NCI-H748 (cell line): ENCODE data around the gene LONRF2.
"Not testable (repeated sequence)": the region's sequence is repeated elsewhere in the genome, so short reads cannot be mapped to it uniquely, and the experiment has no call there.

ENCODE experiments used
- DNase-seq: peaks from one replicate; lab custom pipeline; 2025; ENCODE audit not compliant: unreplicated experiment; lab: John Stamatoyannopoulos, UW

The LONRF2 gene

DNA sequence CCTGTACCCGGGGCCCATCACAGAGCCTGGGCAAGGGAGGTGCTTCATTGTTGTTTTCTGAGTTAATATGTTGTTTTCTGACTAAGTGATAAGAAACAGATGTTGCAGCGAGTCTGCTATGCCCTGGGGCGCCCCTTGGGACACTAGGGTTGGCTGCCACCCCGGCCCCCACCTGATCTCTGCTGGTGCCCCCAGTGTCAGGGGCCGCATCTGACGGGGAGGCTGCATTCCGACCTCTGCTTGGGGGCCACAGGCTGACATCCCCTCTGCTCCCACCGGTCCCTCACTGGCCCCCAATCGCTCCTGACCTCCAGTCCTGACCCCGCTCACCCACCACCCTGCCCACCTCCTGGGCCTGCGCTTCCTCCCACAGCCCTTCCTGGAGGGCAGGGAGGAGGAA, 65.9 kb downstream of the LONRF2 start:
- DNase-seq = no peak

- no peak for DNase-seq
These were observed 67.6 kb downstream of the LONRF2 start for GRCh38 chr2:100254646-100255210.

GRCh38 chr2:100253786-100254185, 68.5 kb downstream of the LONRF2 start:
- no peak for DNase-seq

- DNase-seq = no peak
These were observed 69.2 kb downstream of the LONRF2 start for GRCh38 chr2:100252811-100253698.

DNA sequence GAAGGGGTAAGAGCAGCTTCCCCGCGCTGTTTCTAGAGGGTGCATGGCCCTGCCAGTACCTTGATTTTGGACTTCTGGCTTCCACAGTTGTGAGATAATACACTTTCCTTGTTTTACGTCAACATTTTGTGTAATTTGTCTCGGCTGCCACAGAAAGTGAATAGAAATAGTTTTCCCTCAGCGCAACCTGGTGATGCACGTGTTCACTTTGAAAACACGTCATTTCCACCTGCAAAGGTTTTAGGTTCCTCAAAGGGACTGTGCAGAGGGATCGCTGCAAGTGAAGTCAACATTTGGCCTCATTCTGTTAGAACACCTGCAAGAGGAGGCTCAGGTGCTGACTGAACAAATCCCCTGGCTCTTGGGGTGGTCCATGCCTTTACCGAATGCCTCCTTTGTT, 71.7 kb downstream of the LONRF2 start:
- DNase-seq = no peak

DNA sequence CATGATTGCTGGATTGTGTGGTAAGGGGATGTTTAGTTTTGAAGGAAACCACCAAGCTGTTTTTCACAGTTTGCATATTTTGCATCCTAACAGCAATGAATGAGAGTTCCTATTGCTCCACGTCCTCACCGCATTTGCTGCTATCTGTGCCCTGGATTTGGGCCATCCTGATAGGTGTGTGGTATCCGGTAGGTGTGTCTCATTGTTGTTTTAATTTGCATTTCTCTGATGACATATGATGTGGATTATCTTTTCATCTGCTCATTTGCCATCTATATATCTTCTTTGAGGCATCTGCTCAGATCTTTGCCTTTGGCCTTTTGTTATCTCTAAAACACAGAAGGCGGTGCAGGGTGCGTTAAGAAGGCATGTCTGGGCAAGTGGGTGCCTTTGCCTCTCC, 73.3 kb downstream of the LONRF2 start:
- DNase-seq = no peak

DNA sequence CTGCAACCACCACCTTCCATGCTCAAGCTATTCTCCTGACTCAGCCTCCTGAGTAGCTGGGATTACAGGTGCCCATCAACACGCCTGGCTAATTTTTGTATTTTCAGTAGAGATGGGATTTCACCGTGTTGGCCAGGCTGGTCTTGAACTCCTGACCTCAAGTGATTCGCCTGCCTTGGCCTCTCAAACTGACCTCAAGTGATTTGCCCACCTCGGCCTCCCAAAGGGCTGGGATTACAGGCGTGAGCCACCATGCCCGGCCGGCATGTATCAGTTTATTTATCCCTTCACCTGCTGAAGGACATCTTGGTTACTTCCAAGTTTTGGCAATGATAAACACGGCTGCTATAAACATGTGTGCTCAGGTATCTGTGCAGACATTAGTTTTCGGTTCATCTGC, 73.7 kb downstream of the LONRF2 start:
- DNase-seq = not testable (repeated sequence)

DNA sequence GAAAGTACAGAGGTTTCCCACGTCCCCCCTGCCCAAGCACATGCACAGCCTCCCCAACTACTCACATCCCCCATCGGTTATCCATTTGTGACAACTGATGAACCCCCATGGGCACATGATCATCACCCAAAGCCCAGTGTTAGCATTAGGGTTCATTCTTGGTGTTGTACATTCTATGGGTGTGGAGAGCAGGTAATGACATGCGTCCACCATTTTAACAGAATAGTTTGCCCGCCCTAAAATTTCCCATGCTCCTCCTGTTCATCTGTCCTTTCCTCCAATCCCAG, 74.3 kb downstream of the LONRF2 start:
- DNase-seq = no peak

DNA sequence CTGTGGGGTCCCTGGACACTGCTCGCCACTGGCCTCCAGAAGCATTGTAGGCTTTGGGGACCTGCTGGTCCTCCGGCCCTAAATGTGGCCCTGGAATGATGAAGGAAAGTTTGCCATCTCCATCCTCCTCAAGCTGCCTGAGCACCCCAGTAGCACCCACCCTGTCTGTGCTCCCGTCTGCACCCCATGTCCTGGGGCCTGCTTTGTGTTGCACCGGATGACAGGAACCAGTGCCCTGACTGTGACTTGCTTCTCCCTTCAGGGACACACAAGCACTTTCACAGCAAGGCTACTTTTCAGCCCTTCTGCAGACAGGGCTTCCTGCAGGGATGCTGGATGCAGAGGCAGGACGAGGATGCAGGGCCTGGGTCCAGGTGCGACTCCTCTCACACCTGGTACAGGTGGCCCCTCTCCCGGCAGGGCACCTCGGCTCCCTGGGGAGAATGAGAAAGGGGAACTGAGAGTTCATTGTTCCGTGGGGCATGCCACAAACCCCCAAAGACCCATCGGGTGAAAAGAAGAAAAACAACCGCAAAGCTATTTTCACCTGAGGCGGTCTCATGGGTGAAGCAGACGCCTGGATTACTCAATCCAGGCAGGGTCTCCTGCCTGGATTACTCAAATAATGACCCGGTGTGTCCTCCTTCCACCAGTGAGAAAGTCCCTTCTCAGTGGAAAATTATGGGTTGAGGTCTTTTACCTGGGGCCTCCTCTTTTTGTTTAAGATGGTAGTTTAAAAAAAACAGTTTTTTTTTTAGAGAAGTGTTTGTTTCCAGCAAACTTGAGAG, 74.9 kb downstream of the LONRF2 start:
- DNase-seq = peak; percentile 16

- peak; percentile 4 for DNase-seq
These were observed 75.8 kb downstream of the LONRF2 start for GRCh38 chr2:100246163-100247145.

GRCh38 chr2:100245681-100246080, 76.6 kb downstream of the LONRF2 start:
- DNase-seq = no peak

DNA sequence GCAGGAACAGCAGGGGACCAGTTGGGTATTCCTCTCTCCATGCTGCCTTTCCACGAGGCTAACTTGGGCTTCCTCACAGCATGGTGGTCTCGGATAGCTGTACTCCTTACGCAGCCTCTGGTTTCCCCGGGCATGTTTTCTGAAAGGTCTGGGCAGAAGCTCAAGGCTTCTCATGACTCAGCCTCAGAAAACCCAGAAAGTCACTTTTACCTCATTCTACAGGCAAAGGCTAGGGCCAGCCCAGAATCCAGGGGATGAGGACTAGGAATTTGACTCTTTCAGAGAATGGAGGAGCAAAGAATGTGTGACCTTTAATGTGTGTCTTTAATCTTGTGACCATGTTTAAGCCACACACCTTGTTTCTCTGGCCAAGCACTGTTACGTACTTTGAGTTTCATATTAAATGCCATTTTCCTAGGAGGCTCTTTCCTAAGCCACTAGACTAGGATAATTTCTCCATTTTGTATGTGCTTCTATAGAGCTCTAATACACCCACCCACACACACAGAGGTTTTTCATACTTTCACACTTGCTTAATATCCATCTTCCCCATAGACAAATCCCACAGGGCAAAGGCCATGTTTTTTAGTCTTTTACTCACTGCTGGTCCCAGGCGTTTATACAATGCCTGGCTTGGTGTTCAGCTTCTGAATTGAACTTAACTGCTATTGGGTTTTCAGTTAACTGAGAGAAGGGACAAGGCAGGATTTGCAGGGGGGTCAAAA, 77.3 kb downstream of the LONRF2 start:
- DNase-seq = no peak

DNA sequence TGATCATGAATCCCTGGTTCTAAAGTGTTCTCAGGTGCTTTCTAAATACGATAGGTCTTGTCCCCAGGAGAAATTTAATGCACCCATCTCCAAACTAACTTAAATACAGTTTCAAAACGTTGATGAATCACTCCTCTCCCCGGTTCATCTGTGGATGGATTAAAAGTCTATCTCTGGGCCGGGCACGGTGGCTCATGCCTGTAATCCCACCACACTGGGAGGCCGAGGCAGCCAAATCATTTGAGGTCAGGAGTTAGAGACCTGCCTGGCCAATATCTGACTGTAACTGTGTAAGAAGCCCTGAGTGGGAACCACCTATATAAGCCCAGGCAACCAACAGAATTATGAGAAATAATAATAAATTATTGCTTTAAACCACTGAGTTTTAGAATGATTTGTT, 78.7 kb downstream of the LONRF2 start:
- DNase-seq = no peak

- peak; percentile 55 for DNase-seq
These were observed 79.2 kb downstream of the LONRF2 start for GRCh38 chr2:100242891-100243619.

- DNase-seq = no peak
These were observed 79.8 kb downstream of the LONRF2 start for GRCh38 chr2:100242476-100242875.

DNA sequence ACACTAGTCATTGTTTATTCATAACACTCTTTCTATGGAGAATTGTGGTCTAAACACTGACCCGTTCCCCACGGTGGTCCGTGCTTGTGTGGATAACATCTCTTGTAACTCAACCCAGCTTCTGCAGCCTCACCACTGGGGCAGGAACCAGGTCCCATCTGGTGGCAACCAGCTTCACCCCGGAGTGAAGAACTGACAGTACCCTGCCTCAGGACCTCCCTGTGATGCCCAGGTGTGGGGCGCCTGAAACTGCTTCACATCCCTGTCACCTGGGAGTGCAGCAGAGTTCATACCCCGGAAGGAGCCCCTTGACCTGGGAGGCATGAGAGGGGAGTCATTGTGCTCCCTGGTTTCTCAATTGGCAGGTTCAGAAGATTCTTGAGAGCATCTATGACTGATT, 81.1 kb downstream of the LONRF2 start:
- no peak for DNase-seq

DNA sequence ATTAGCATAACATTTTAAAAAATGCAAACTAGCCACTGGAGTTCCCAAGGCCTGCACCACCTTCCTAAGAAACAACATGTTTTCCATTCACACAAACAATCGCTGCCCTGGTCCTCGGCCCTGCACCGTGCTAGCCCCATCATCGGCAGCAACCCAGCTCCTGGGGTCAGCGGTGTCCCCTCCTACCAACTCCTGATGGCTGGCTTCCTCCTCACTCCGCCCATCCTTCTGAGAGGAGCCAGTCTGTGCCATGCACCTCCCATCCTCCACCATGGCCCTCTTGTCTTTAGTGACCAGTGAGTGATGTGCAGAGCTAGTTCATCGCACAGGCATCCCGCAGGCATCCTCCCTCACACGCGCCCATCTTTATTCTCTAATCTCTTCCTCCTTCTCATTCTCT, 81.9 kb downstream of the LONRF2 start:
- DNase-seq = no peak

DNA sequence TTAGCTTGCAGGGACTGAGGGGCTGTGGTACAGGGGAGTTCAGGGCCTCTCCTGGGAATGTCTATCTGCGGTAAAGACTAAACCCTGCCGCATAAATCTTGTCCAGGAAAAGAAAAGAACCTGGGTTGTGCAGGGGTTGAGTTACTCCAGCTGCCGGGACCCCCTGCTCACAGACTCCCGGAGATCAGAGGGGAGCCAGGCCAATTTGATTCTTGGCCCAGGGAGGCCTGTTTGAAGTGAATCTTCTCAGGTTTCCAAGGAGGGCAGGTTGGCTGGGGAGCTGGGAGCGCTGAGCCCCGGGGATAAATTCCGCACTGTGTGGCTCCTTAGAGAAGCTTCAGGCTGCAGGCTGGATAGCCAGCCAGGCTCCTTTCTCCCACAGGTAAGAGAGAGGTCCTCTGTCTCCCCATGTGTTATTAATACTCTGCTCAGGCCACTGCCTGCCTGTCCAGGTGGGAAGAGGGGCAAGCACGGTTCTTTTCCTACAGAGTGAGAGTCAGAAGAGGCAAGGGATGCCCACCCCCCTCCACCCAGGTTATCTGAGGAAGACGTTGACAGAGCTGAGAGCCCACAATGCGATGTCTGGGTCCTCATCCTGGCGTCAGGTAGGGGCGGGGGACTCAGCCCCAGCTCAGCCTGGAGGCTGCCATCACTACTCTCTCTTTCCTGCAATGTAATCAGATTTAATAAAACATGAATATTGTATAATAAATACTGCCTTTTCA, 82.7 kb downstream of the LONRF2 start:
- no peak for DNase-seq

DNA sequence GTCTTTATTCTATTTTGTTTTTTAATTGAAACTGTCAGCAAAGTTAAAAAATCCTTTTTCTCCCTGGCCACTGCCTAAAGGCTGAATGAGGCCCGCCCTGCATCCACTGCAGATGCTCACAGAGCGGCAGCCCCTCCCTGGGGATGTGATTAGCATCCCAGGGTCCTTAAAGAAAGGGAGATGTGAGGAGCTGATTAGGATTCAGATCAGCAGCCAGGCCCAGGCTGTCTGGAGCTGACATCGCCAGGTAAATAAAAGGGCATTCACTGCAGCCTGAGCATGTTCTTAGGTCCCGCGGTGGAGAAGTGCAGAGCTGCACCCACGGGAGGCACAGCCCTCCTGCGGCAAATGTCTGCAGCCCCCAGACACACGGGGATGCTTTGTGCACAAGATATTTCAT, 83.8 kb downstream of the LONRF2 start:
- DNase-seq = peak; percentile 6
